Ascending aorta (tissue), 2 donors: ENCODE data around the gene GPR152. TPM values are rescaled to one million over a fixed set of nuclear protein-coding genes. Genes with fewer than 3 reads are reported as not detected.

ENCODE experiments used
- DNase-seq, 2 donors: peaks; one replicate each; pipeline ENCODE4 v3.0.0-alpha.2; 2019; ENCODE audit warnings: low spot score in 2 of 2
- H3K27ac ChIP-seq, 2 donors: fragments of 200-600 bp; sonication (generic); one replicate each; pipeline ENCODE4 v1.5.1; 2016 to 2017; ENCODE audit warnings: mild to moderate bottlenecking in 1 of 2
- H3K27me3 ChIP-seq: fragments of 200-600 bp; sonication (generic); one replicate; pipeline ENCODE4 v1.5.1; 2017
- H3K36me3 ChIP-seq, 2 donors: fragments of 200-600 bp; sonication (generic); one replicate each; pipeline ENCODE4 v1.5.1; 2016
- H3K4me1 ChIP-seq, 2 donors: fragments of 200-600 bp; sonication (generic); one replicate each; pipeline ENCODE4 v1.5.1; 2016 to 2017; ENCODE audit warnings: mild to moderate bottlenecking in 1 of 2
- H3K4me3 ChIP-seq, 2 donors: fragments of 200-600 bp; sonication (generic); one replicate each; pipeline ENCODE4 v1.5.1; 2016 to 2017; ENCODE audit warnings: mild to moderate bottlenecking in 1 of 2
- H3K9me3 ChIP-seq, 2 donors: fragments of 200-600 bp; sonication (generic); one replicate each; pipeline ENCODE4 v1.5.1; 2016
- intact Hi-C: fragments of 100-400 bp; cut with DNase I; formaldehyde crosslinking; loops from one replicate; pipeline ENCODE4 v1.15.1; 2023
- total RNA-seq: library from RNA; depleted of rRNA; stranded (reverse); fragments of >200 nt; gene quantifications from one replicate; pipeline ENCODE4 v1.1.0, GENCODE V29; 2016
- TF ChIP-seq, protein P1 (sequence below), 3 experiments: fragments of 200-600 bp in 2 of 3; fragments of 450-650 bp in 1 of 3; sonication (generic) in 2 of 3; IDR thresholded peaks; one replicate each; pipeline ENCODE4 v1.5.1; 2016 to 2019; ENCODE audit warnings: antibody characterized with exemption in 3 of 3, mild to moderate bottlenecking in 1 of 3, moderate library complexity in 1 of 3

Gene GPR152
- total RNA-seq, 1 donor from 2014 or later = not detected

DNA sequence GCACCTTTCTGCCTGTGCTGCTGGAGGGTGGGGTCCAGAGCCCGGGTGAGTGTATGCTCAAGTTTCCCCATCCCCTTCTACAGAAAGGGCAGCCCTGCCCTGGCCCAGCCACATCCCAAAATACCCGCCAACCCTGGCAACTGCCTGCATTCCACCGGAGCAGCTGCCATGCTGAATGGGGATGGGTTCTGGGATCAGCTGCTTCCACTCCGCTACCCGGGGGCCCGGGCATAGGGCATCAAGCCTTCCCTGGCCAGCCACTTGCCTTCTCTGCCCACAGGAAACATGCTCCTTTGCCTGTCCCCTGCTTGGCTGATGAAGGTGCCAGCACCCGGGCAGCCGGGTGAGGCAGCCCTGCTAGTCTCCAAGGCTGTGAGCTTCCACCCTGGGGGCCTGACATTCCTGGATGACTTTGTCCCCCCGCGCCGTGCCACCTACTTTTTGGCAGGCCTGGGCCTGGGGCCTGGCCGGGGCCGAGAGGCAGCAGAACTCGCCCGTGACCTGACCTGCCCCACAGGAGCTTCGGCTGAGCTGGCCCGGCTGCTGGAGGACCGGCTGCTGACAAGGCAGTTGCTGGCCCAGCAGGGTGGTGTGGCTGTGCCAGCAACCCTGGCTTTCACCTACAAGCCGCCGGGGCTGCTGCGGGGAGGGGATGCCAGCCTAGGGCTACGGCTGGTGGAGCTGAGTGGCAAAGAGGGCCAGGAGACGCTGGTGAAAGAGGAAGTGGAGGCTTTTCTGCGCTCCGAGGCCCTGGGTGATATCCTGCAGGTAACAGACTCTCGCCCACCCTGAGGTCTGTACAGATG lies 33.9 kb downstream of the GPR152 start:
- Histone ChIP-seq H3K9me3 (no peaks in the 10 kb centered on the region), H3K27ac (peak overlapping the region; percentile 90 to 98), H3K4me3 (peak overlapping the region; percentile 9 to 27), H3K4me1 (peaks cover 9 to 52% of the 10 kb centered on the region in 2 donors), H3K36me3 (no peaks in the 10 kb centered on the region), H3K27me3 (no peaks in the 10 kb centered on the region)
- intact Hi-C loops = no loop called here
- TF ChIP-seq, protein P1, sequence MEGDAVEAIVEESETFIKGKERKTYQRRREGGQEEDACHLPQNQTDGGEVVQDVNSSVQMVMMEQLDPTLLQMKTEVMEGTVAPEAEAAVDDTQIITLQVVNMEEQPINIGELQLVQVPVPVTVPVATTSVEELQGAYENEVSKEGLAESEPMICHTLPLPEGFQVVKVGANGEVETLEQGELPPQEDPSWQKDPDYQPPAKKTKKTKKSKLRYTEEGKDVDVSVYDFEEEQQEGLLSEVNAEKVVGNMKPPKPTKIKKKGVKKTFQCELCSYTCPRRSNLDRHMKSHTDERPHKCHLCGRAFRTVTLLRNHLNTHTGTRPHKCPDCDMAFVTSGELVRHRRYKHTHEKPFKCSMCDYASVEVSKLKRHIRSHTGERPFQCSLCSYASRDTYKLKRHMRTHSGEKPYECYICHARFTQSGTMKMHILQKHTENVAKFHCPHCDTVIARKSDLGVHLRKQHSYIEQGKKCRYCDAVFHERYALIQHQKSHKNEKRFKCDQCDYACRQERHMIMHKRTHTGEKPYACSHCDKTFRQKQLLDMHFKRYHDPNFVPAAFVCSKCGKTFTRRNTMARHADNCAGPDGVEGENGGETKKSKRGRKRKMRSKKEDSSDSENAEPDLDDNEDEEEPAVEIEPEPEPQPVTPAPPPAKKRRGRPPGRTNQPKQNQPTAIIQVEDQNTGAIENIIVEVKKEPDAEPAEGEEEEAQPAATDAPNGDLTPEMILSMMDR (IDR thresholded peaks at IDR 0.05) = no peak
- DNase-seq = no peak

GRCh38 chr11:67417425-67417824 lies 35.1 kb downstream of the GPR152 start:
- TF ChIP-seq, protein P1 (IDR thresholded peaks at IDR 0.05) = no peak
- Histone ChIP-seq H3K27me3 (no peaks in the 10 kb centered on the region), H3K27ac (peak overlapping the region; percentile 90 to 98), H3K4me1 (peaks cover 9 to 52% of the 10 kb centered on the region in 2 donors), H3K4me3 (no peak overlapping the region), H3K36me3 (no peaks in the 10 kb centered on the region), H3K9me3 (no peaks in the 10 kb centered on the region)
- no peak for DNase-seq
- intact Hi-C loops = no loop called here

- peak in 1 of 2 donors; percentile 81 for DNase-seq
- peak overlapping the region; percentile 90 to 98 for H3K27ac ChIP-seq
Measured at GRCh38 chr11:67416416-67417335, 35.9 kb downstream of the GPR152 start.

DNA sequence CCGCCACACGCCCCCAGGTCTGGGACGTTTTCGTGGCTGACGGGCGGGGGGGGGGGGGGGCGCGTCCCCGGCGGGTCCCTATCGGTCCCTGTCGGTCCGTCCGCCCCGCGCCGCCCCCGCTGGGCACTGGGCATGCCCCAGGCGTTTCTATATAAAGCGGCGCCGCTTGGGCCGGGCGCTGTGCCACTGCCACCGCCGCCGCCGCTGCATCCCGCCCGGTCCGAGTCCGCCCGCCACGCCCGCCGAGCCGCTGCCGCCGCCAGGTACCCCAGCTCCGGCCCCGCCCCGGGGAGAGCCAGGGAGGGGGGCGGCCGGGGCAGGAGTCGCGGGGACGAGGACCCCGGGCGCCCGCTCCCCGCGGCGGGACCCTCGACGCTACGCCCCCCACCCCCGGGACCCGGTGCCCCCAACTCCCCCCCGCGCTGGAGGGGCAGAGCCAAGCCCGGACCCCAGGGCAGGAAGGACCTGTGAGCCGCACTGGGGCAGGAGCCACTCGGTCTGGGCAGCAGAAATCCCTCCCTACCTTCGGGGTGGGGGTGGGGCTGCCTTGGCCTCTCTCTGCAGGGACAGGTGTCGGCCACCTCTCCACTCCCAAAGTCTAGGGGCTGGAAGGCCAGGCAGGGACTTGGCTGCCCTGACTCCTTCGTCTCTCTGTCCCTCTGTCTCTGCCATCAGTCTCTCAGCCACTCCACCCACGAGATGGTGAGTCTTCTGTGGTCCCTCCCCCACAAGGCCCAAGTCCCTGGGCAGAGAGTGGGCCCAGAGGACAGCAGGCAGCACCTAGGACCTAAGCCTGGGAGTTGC lies 36.8 kb downstream of the GPR152 start, which contains the start of gene CARNS1:
CARNS1 (plus strand) TSS at position 178 of the 804 bp plus-strand sequence; CDS start at position 700, 522 bp downstream.
- intact Hi-C loops = no loop called here
- no peak for DNase-seq
- H3K4me3 ChIP-seq = peak within 1 kb of the TSS; percentile 51 to 67
- peaks cover 9 to 49% of the 10 kb centered on the region in 2 donors for H3K4me1 ChIP-seq
- no peaks in the 10 kb centered on the region for H3K36me3 ChIP-seq
- peak within 1 kb of the TSS; percentile 90 to 98 for H3K27ac ChIP-seq
- TF ChIP-seq, protein P1 (IDR thresholded peaks at IDR 0.05) = no peak
- no peaks in the 10 kb centered on the region for H3K9me3 ChIP-seq
- H3K27me3 ChIP-seq = no peaks in the 10 kb centered on the region

More at GRCh38 chr11:67416416-67417335, 35.9 kb downstream of the GPR152 start:
- no peaks in the 10 kb centered on the region for H3K27me3 ChIP-seq
- TF ChIP-seq, protein P1 (IDR thresholded peaks at IDR 0.05) = no peak
- no peaks in the 10 kb centered on the region for H3K9me3 ChIP-seq
- peaks cover 9 to 52% of the 10 kb centered on the region in 2 donors for H3K4me1 ChIP-seq
- peak overlapping the region in 1 of 2 donors; percentile 67 for H3K4me3 ChIP-seq
- H3K36me3 ChIP-seq = no peaks in the 10 kb centered on the region
- intact Hi-C loops = no loop called here
